T-helper 22 cell (primary cell): ENCODE measurements around the gene TBC1D2B.

Experiments used
- DNase-seq: peaks from one replicate; pipeline ENCODE4 v3.0.0-alpha.2; 2020; ENCODE audit warnings: low read depth

TBC1D2B gene

DNA sequence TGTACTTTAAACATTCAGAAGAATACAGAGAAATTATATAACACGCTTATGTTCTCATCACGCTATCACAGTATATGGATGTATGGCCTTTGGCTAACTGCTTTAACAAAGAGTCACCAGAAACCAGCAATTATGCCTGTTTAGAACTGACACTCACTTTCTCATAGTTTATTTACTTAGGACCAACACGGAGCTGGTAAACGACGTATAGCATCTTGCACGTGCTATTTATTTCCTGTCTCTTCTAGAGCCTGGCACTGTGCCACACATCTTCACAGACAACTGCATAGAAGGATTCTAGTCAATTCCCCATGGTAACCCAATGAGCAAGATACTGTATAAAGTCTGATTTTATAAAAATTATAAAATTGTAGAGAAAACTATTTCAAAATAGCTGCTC, 43.6 kb downstream of the TBC1D2B start:
- DNase-seq, result peak; percentile 71

DNA sequence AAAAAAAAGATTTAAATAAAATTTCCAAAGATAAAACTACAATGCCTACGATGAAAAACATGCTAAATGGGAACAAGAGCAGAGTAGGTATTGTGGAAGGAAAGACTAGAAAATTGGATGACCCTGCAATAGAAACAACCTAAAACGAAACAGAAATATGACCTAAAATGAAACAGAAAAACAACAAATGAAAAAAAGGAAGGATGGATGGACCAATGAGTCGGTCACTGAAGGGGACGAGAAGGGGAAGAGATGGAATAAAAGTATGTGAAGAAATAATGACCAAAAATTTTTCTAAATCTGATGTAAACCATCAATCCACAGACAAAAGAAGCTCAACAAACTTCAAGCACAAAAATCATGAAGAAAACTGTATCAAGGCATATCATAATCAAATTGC, 44.8 kb downstream of the TBC1D2B start:
- DNase-seq, result no peak

DNA sequence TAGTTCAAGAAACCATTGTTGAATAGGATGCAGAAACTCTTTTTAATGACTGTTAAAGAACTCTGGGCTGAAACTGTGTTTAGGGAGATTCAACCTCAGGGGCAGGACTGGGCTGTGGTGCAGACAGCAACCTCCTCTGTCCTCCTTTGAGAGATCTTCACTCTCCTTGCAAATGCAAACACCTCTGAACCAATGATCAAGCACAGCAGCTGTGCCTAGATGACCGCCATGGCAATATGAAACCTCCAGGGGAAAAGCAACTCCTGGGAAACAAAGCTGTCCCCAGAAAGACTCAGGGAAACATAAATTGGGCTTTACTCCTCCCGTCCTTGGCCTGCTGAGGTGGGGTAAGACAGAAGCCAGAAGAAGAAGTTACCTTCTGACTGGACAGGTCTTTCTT, 52.6 kb downstream of the TBC1D2B start:
- DNase-seq, result no peak

DNA sequence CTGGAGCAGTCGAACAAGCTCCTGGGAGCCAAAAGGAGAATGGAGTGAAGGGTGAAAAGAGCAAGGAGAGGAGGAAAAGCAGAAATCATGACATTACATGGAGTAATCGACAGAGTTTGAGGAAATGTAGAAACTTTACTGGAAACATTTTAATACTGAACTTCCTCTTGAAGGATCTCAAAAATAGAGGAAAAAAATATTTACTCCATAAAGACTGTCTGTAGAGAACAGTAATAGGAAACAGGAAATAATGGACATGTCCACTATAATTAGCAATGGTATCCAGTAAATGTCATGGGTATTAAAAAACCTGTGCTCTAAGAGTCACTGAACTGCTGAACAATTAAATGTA, 53.0 kb downstream of the TBC1D2B start:
- no peak for DNase-seq

DNA sequence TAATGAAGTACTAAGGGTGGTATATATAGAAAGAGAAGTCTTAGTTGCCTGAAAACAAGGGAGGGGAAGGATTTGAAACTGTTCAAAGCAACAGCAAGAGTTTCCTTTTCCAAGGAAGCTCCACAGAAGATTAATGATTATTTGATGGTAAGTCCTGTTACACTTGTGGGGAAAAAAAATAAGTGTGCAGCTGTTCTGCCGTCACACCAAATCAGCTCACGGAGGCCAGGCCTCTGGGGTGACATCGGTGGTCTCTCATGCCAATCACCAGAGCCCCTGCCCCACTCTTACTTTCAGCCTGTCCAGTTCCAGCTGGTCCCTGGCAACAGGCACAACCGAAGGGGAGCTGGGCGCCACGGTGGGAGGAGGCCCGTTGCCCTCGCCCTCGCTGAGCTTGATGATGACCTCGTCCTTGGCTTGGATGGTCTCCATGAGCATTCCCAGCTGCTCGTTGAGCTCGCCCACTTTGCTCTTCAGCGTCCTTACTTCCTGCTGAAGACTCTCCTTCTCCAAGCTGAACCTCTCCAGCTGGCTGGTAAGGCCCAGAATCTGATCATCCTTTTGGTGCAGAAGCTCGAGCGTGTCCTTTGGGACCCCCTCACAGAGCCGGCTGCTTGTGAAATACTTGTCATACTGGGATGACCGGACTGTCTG, 53.5 kb downstream of the TBC1D2B start:
- DNase-seq, result no peak

DNA sequence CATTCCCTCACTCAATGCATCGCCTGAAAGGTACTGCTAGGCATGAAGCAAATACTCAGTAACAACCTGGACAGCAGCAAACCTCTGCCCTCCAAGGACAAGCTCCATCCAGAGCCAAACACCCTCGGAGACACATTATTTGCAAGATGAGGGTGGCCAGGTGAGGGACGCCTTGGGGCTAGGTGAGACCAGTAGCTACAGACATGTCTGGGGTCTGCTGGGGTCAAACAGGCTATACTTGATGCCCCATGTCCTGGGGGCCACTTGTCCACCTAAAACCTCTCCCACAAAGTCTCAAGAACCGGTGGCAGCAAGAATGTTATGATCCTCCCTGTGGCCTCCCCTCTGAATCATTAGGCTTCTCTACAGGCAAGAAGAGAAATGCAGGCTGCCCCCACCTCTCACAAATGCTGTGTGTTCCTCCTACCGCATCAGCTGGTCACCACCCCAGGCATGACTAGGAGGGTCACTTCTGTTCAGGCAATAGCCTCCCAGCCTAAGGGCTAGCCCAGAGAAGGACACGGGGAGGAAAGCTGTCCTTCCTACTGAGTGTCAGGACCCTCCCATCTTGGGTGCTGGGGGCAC, 54.3 kb downstream of the TBC1D2B start:
- no peak for DNase-seq

DNA sequence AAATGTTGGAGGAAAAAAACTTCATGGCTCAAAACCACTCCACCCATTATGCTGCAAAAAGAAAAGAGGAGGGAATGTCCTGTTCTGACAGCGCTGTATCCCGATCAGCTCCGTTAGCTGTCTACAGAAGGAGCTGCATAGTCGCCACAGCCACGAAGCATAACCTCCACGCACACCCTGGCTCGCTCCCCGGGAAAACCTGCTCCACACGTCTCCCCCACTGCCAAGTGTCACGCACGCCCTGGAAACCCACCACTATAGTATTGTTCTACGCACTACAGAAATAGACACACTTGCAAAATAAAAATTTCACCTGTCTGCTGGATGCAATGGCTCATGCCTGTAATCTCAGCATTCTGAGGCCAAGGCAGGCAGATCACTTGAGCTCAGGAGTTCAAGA, 55.8 kb downstream of the TBC1D2B start:
- no peak for DNase-seq

DNA sequence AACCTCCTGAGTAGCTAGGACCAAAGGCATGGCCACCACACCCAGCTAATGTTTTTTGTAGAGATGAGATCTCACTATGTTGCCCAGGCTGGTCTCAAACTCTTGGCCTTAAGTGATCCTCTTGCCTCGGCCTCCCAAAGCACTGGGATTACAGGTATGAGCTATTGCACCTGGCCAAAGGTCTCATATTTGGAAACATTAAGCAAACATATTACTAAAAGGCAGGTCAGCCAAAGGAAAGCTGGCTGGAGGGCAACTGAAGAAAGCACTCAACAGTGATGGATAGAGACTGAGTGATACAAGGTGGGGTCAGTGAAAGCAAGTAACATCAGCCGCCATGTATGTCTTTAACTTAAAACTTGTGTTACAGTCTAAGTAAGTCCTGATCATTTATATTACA, 57.5 kb downstream of the TBC1D2B start:
- DNase-seq, result no peak

DNA sequence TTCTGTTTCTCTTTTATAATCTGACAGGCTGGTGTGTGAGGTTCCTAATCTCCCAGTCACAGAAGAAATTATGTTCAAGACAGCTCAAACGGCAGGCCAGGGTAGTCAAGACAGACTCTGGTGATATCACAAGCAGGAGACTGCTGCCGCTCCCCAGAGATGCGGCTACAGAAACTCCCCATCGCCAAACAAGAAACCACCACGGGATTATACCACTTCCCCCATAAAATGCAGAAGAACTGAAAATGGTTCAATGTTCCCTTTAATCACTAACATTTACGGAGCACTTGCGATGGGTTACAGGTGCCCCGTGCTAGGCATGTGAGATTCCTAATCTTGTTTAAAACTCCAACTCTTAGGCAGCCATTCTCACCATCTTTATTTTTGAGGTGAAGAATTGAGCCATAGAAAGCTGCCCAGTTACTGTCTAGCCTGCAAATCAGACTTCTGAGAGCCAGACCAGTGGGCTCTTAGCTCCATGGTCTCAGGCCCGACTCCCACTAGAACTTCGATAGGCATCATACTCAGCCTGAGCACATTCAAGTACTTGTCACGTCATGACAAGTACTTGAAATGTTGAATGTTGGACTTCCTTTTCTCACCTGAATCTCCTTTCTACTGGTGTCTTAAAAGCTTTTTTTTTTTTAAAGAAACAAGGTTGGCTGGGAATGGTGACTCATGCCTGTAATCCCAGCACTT, 58.4 kb downstream of the TBC1D2B start:
- DNase-seq, result no peak

DNA sequence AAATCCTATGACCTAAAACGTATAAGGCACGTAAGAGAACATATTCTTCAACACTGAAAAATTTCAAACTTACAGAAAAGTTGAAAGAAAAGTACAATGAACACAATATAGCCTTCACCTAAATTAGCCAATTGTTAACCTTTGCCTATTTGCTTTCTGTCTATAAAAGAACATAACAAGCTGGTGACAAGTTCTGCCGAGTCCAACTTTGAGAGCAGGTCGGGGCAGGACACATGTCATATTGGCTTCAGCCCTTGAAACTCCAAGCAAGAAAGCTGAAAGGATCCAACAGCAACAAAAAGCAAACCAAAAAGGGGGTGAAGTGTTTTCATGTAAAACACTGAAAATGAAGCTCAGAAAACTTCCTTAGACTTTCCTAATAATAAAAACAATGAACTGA, 59.1 kb downstream of the TBC1D2B start:
- no peak for DNase-seq

DNA sequence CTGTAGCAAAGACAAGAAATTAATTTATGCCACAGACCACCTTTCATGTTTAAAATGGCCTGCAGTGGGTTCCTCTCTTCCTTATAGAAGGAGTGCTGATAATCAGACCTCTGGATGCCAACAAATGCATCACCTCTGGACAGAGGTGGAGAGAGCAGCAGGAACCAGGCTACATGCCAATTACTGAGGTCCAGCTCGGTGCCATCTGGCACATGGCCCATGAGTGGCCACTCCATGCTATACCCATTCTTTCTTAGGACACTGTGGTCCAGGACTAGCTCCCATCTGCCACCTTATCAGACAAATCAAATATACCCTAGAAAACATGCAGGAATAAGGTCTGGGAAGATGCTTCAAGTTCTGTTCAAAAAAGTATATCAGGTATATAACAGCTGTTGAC, 60.7 kb downstream of the TBC1D2B start:
- DNase-seq, result no peak

DNA sequence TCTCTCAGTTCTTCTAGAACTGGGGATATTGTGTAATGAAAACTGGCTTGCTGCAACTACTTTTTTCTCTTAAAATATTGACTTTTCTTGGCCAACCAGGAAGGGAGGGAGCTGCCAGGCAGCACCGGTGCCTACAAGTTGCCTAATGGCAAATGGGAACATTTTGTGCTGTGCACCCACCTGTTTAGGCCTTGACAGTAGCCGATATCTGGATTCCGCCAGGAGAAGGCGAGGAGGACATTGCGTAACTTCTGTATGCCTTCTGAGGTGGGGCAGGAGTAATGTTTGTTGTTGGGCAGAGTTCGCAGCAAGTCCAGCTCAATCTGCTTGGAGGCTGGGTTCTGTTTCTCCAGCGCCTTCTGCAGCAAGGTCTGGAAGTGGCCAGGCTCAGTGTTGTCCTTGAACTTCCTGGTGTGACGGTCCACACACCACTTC, 64.9 kb downstream of the TBC1D2B start:
- no peak for DNase-seq

DNA sequence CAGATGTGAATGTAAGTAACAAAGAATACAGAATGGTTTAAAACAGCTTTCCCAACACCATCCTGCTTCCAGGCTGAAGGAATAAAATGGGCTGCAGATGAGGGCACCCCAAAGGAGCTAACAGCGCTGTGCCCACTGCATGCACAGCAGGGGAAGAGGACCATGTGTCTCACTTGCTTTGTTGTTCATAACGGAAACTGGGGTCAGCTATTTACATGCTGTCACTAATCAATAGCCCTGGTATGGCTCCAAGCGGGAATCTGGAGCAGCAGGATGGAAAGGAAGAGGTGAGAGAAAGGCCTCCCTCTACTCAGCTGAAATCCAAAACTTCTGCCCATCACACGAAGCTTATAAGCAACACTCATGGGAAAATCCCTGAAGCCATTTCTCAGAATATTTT, 67.4 kb downstream of the TBC1D2B start:
- DNase-seq, result no peak

DNA sequence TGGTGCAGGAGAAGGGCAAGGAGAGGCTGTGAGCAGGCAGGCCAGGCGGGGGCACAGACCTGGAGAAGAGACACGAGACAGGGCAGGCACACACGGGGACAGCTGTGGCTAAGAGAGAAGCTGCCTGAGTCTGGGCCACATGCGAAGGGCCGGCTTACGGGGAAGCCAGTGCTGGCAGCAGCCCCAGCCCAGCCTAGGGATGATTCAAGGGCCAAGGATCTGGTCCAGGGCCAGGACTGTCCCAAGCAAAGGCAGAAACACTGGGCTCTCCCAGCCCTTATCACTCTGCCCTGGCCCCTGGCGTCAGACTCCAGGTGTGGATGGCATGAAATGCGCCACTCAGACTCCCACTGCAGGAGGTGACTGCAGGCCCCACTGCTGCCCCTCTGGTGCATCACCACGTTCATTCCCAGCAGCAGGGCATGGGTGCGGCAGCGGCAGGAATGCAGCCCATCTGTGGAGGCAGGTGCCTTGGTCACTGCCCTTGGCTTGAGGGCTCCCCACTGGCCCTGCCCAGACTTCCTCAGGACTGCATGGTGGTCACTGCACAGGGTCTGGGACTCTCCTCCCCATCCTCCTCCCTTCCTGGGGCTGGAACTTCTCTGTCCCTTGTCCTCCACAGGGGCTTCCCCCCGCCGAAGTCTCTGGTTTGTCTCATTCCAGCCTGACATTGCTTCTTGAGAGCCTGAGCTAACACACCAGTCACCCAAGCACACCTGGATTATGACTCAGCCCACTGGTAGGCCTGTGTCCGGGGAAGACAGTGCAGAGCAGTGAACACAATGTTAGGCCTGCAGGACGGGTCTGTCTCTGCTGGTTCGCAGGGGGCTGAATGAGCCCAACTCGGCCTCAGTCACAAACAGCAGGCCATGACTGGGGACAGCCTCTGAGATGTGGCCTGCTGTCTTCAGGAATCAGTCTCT, 69.3 kb downstream of the TBC1D2B start:
- DNase-seq, result no peak

DNA sequence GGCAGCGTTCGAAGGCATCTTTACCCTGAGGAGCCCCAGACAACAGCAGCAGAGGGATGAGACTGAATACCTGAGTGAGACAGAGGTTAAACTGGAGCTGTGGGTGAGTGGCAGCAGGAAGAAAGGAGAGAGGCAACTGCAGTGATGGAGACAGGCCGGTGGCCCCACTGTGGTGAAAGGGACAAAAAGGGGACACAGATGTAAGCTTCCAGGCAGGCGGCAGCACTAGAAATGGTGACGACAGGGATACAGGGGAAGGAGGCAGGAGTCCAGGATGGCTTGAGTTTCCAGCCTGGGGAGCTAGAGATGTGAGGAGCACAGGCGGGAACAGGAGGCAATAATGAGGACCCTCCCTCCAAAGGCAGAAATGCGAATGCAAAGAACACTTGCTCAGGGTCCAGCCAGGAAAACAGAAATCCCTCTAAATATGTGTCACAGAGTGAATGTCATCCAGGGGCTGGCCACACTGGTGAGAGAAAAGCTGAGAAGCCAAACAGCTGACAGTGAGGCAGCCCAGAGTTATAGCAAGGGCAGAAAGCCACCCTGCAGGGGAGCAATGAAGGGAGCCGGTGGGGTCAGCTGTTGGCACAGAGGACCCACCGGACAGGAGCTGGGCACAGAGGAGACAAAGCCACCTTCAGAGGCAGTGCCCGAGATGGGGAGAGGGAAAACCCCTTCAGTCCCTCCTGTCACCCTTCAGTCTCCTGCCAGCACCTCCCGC, 70.1 kb downstream of the TBC1D2B start:
- DNase-seq, result no peak

DNA sequence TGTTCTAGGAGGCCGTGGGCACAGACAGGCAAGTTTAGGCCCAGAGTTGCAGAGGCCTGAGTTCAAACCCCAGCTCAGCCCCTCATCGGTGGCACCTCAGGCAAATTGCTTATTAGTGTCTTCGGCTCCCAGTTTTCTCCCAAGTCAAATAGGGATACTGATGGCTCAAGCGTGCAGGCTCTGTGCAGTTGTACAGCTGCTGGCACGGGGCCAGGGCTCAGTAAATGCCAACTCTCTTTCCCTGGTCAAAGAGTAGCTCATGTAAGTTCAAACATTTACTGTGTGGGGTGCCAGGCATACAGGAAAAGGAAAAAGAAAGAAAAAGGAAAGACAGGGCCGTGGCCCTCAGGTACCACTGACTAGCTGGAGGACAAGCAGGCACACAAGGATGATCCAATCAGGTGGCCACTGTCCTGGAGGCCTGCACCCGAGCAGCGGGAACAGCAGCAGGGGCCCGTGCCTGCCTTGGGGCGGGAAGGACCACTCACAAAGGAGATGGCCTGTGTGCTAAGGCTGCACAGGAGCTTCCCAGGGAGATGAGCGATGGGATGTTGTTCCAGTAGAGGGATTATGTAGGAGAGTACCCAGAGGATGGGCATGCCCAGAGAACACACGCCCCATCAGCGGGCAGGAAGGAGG, 70.8 kb downstream of the TBC1D2B start:
- no peak for DNase-seq

DNA sequence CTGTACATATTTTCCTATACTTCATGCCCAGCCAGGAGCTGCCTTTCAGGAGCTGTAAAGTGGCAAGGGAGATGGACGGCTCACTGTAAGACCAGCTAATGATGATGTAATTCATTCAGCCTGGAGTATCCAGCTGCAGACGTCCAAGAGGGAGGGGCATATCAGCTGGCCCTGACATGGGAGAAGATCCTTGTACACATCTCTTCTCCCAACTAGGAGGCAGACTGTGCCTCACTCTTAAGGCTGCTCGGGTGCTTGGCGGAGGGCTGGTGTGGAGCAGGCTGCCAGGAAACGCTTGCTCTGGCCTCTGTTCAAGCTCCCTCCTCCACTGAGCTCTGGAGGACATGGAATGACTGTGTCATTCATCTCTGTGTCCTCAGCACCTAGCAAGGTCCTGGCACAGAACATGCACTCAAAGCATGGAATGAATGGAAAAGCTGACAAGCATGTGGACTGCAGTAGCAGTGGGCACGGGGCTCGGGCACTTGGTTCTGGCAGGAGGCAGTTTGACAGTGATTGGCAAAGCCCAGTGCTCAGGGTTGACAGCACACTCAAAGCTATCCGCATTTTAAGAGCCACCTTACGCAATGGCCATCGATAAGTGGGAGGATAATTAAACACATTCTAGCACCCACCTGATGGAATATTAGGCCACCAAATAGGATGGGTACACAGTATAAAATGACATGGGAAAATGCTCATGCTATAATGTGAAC, 72.4 kb downstream of the TBC1D2B start:
- no peak for DNase-seq

DNA sequence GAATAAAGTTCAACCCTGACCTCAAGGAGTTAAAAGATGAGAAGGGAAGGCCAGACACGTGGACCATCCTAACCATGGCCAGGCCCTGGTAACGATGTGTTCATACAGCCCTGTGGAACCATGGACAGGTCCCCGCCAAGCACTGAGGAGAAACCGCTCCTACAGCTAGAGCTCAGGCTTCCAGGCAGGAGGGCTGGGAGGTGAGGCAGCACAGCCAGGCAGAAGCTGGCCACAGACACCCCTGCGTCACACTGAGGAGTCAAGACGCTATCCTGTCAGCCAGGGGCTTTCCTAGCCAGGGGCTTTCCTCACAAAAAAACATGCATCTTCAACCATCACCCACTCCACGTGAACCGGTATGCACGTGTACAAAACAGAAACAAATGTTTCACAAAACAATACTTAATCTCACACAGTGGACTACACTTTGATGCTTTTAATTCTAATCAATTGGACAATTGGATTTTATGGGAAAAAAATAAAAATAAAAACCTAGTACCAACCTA, 73.2 kb downstream of the TBC1D2B start:
- no peak for DNase-seq

DNA sequence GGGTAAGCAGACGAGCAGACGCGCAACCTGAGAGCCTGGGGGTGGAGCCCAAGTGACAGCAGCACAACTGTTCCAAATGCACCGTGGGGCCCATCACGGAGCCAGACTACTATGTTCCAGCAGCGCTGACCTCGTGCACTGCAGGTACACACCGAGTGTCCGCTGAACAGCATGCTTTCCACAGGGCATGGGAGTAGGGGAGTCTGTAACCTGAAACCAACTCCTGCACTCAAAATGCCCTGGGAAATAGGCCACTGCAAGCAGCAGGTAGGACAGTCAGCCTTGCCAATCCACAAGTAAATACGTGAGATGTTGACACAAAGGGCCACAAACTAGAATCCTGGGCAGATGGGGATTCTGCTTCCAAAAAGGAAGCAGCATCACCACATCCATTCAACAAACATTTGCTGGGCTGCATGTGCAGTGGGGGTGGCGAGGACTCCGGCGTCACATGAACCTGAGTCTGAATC, 73.9 kb downstream of the TBC1D2B start:
- DNase-seq, result no peak

DNA sequence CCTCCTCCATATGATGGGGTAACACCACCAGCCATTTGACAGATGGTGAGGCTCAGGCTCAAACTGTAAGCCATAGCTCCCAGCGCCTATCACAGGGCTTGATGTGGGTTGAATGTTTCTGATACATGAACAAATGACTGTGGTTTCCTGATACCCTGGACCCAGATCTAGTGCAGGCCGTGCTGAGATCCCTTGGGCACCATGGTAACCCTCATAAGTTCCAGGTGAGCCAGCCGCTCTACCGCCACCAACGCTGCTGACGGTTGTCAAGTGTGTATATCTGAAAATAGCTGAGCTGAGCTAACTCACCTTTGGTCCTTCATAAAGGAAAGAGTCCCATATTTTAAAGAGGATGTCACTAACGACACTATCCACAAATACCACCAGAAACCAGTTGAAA, 74.5 kb downstream of the TBC1D2B start:
- DNase-seq, result no peak

DNA sequence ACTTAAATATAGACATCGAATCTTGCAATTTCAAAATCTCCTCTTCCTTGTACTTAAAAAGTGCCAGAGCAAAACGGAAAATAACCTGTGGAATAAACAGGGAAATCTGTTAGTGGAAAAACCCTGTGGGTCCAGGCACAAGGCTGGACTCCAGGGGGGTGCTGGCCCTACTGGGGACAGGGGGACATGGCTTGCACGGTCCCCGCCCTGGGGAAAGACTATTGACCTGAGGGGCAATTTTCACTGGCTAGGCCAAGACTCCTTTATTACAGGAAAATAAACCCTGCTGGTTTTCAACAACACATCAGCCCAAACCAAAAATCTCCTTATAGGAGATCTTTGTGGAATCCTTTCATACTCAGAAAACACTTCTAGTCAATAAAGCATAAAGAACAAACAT, 75.9 kb downstream of the TBC1D2B start:
- DNase-seq, result no peak
